ENCODE data around the gene HSP90AA1. TPM values are rescaled to one million over a fixed set of nuclear protein-coding genes. Genes with fewer than 3 reads are reported as not detected.
"Not testable (repeated sequence)": the region's sequence is repeated elsewhere in the genome, so short reads cannot be mapped to it uniquely, and the experiment has no call there.

The HSP90AA1 gene
- total and polyA plus RNA-seq, 5 donors from 2014 or later, result 331 to 653 (median 388) TPM

DNA sequence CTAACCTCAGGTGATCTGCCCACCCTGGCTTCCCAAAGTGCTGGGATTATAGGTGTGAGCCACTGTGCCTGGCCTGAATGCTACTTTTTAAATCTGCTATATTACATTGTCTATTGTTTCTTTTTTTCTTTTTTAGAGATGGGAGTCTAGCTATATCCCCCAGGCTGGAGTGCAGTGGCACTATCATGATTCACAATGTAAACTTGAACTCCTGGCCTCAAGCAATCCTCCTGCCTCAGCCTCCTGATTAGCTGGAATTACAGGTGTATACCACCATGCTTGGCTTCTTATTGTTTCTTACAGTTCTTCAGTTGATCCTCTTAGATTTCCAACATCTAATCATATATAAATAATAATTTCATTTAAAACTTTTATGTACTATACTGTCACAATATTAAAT, 37.6 kb upstream of the HSP90AA1 start:
- Histone ChIP-seq H3K4me1 (ENCODE audit: control insufficient read depth, insufficient read depth, low read length, poor library complexity, severe bottlenecking) (no peaks in the 10 kb centered on the region), H3K27ac (ENCODE audit: insufficient read depth, low read length, poor library complexity, severe bottlenecking) (no peak overlapping the region), H3K27me3 (ENCODE audit: control insufficient read depth, insufficient read depth, low read length) (no peaks in the 10 kb centered on the region), H3K9me3 (ENCODE audit: control insufficient read depth in 2 of 2, low read length in 2 of 2) (no peaks in the 10 kb centered on the region), H3K4me3 (ENCODE audit: low read depth, low read length) (no peak overlapping the region), H3K36me3 (ENCODE audit: control insufficient read depth, insufficient read depth, low read length) (no peaks in the 10 kb centered on the region)
- no peak for ATAC-seq (ENCODE audit: low read depth in 2 of 2)
- Mint-ChIP-seq H3K4me1 (peaks cover 0 to 3% (median 0%) of the 10 kb centered on the region in 4 donors), H3K4me3 (no peak overlapping the region), H3K27ac (no peak overlapping the region), H3K27me3 (no peaks in the 10 kb centered on the region), H3K36me3 (no peaks in the 10 kb centered on the region), H3K9me3 (no peaks in the 10 kb centered on the region)
- no peak for DNase-seq

DNA sequence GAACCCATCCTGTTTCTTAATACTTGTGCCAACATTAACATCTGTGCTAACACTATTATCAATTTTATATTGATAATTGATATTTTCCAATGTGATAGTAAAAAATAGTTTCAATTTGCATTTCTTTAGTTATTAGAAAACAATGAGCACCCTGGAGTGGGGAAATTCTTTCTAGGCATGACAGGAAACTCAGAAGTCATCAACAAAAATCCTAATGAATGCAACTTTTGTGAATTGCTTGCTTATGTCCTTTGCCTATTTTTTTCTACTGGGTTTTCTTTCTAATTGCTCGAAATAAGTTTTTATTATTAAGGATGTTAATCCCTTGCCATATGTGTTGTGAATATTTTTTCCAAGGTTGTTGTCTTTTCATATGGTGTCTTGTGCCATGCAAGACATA, 34.7 kb upstream of the HSP90AA1 start:
- H3K27me3 ChIP-seq (ENCODE audit: control insufficient read depth, insufficient read depth, low read length), result no peaks in the 10 kb centered on the region
- H3K27me3 Mint-ChIP-seq, result no peaks in the 10 kb centered on the region
- no peak overlapping the region for H3K27ac Mint-ChIP-seq
- ATAC-seq (ENCODE audit: low read depth in 2 of 2) (no peak), DNase-seq (no peak)
- H3K27ac ChIP-seq (ENCODE audit: insufficient read depth, low read length, poor library complexity, severe bottlenecking), result no peak overlapping the region
- no peaks in the 10 kb centered on the region for H3K9me3 ChIP-seq (ENCODE audit: control insufficient read depth in 2 of 2, low read length in 2 of 2)
- H3K4me1 ChIP-seq (ENCODE audit: control insufficient read depth, insufficient read depth, low read length, poor library complexity, severe bottlenecking), result no peaks in the 10 kb centered on the region
- peaks cover 0 to 3% (median 0%) of the 10 kb centered on the region in 4 donors for H3K4me1 Mint-ChIP-seq
- no peak overlapping the region for H3K4me3 Mint-ChIP-seq
- H3K9me3 Mint-ChIP-seq, result peaks cover 0 to 2% (median 0%) of the 10 kb centered on the region in 7 donors
- H3K36me3 Mint-ChIP-seq, result peaks cover 4% of the 10 kb centered on the region
- H3K4me3 ChIP-seq (ENCODE audit: low read depth, low read length), result no peak overlapping the region
- H3K36me3 ChIP-seq (ENCODE audit: control insufficient read depth, insufficient read depth, low read length), result no peaks in the 10 kb centered on the region

DNA sequence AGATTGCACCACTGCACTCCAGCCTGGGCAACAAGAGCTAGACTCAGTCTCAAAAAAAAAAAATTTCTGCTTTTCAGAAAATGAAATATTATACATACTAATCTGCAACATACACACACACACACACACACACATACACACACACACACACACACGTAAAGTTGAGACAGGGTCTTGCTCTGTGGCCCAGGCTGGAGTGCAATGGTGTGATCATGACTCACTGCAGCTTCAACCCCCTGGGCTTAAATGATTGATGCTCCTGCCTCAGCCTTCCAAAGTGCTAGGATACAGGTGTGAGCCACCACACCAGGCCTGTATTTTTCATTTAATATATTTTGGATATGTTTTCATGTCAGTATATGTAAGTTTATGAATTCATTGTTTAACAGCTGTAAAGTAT, 34.0 kb upstream of the HSP90AA1 start:
- no peak overlapping the region for H3K27ac ChIP-seq (ENCODE audit: insufficient read depth, low read length, poor library complexity, severe bottlenecking)
- Mint-ChIP-seq H3K4me1 (peaks cover 0 to under 1% (median 0%) of the 10 kb centered on the region in 4 donors), H3K27ac (no peak overlapping the region), H3K36me3 (peaks cover 4% of the 10 kb centered on the region), H3K27me3 (no peaks in the 10 kb centered on the region), H3K4me3 (no peak overlapping the region), H3K9me3 (peaks cover 0 to 2% (median 0%) of the 10 kb centered on the region in 7 donors)
- H3K4me1 ChIP-seq (ENCODE audit: control insufficient read depth, insufficient read depth, low read length, poor library complexity, severe bottlenecking), result no peaks in the 10 kb centered on the region
- H3K4me3 ChIP-seq (ENCODE audit: low read depth, low read length), result no peak overlapping the region
- no peaks in the 10 kb centered on the region for H3K27me3 ChIP-seq (ENCODE audit: control insufficient read depth, insufficient read depth, low read length)
- H3K9me3 ChIP-seq (ENCODE audit: control insufficient read depth in 2 of 2, low read length in 2 of 2), result no peaks in the 10 kb centered on the region
- H3K36me3 ChIP-seq (ENCODE audit: control insufficient read depth, insufficient read depth, low read length), result no peaks in the 10 kb centered on the region
- no peak for DNase-seq
- ATAC-seq (ENCODE audit: low read depth in 2 of 2), result no peak

DNA sequence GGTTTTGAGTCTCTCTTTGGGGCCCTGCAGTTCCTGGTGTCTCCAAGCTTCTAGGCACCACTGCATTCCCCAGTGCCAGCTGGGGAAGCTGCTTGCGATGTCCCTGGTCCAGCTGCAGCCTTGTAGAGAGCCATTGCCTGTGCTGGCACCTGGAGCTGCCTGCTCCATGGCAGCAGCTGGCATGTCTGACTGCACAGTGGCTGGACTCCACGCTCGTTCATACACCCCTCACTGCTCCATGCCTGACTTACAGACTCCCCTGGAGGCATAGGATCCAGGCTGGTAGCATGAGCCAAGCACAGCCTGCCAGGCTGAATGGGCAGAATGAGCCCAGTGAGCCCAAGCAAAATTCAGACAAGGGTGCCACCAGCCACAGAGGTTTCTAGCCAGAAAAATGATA, 31.0 kb upstream of the HSP90AA1 start:
- DNase-seq, result no peak
- no peak for ATAC-seq (ENCODE audit: low read depth in 2 of 2)
- H3K36me3 Mint-ChIP-seq, result peaks cover 4% of the 10 kb centered on the region
- no peaks in the 10 kb centered on the region for H3K27me3 Mint-ChIP-seq
- Histone ChIP-seq H3K4me3 (ENCODE audit: low read depth, low read length) (no peak overlapping the region), H3K9me3 (ENCODE audit: control insufficient read depth in 2 of 2, low read length in 2 of 2) (no peaks in the 10 kb centered on the region), H3K27me3 (ENCODE audit: control insufficient read depth, insufficient read depth, low read length) (no peaks in the 10 kb centered on the region), H3K27ac (ENCODE audit: insufficient read depth, low read length, poor library complexity, severe bottlenecking) (no peak overlapping the region), H3K36me3 (ENCODE audit: control insufficient read depth, insufficient read depth, low read length) (no peaks in the 10 kb centered on the region), H3K4me1 (ENCODE audit: control insufficient read depth, insufficient read depth, low read length, poor library complexity, severe bottlenecking) (no peaks in the 10 kb centered on the region)
- H3K4me1 Mint-ChIP-seq, result no peaks in the 10 kb centered on the region
- H3K4me3 Mint-ChIP-seq, result no peak overlapping the region
- H3K9me3 Mint-ChIP-seq, result peaks cover 0 to 2% (median 0%) of the 10 kb centered on the region in 7 donors
- no peak overlapping the region for H3K27ac Mint-ChIP-seq

DNA sequence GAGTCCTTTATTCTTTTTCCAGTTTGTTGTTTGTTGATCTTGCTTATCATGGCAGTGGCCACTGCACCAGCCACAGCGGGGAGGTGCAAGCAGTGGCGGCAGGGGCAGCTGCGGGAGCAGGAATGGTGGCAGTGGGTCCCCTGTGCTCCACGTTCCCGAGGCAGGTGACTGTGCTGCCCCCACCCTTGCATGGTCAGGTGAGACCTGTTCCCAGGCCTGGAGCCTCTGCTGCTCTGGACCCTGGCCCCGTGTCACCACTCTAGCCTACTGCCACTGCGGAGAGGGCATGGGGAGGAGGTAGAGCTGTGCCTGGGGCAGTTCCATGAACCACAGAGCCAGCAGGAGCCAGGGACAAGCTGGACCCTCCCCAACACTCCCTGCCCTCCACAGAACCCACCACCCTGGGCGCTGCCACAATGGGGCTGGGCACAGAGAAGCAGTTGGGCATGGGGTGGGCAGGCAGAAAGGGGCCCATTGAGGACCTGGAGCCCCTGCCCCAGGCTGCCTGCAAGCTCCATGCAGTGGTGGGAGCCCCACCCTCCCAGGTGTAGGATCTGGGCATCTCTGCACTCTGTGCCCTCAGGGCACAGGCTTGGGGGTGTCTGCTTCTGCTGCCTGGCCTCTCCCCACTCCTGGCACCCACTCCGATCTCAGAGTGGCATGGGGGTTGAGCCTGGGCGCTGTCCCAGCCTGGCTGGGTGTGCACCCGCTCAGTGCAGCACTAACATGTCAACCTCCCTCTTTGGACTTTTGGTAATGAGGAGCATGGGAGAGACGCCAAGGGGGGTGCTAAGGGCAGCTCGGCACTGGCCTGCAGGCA, 29.7 kb upstream of the HSP90AA1 start:
- H3K27ac ChIP-seq (ENCODE audit: insufficient read depth, low read length, poor library complexity, severe bottlenecking), result no peak overlapping the region
- no peak overlapping the region for H3K4me3 ChIP-seq (ENCODE audit: low read depth, low read length)
- no peaks in the 10 kb centered on the region for H3K4me1 ChIP-seq (ENCODE audit: control insufficient read depth, insufficient read depth, low read length, poor library complexity, severe bottlenecking)
- no peak for DNase-seq
- Mint-ChIP-seq H3K27me3 (no peaks in the 10 kb centered on the region), H3K36me3 (peaks cover 4% of the 10 kb centered on the region), H3K4me1 (no peaks in the 10 kb centered on the region), H3K9me3 (peaks cover 0 to 2% (median 0%) of the 10 kb centered on the region in 7 donors), H3K4me3 (no peak overlapping the region), H3K27ac (no peak overlapping the region)
- H3K27me3 ChIP-seq (ENCODE audit: control insufficient read depth, insufficient read depth, low read length), result no peaks in the 10 kb centered on the region
- H3K36me3 ChIP-seq (ENCODE audit: control insufficient read depth, insufficient read depth, low read length), result no peaks in the 10 kb centered on the region
- ATAC-seq (ENCODE audit: low read depth in 2 of 2), result no peak
- no peaks in the 10 kb centered on the region for H3K9me3 ChIP-seq (ENCODE audit: control insufficient read depth in 2 of 2, low read length in 2 of 2)

DNA sequence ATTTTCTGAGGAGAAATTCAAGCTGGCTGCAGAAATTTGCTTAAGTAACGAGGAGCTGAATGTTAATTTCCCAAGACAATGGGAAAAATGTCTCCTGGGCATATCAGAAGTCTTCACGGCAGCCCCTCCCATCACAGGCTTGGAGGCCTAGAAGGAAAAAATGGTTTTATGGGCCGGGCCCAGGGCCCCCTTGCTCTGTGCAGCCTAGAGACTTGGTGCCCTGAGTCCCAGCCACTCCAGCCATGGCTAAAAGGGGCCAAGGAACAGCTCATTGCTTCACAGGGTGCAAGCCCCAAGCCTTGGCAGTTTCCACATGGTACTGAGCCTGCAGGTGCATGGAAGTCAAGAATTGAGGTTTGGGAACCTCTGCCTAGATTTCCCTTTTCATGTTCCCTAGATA, 24.3 kb upstream of the HSP90AA1 start:
- peaks cover 0 to 5% (median 0%) of the 10 kb centered on the region in 7 donors for H3K9me3 Mint-ChIP-seq
- Histone ChIP-seq H3K27me3 (ENCODE audit: control insufficient read depth, insufficient read depth, low read length) (no peaks in the 10 kb centered on the region), H3K4me3 (ENCODE audit: low read depth, low read length) (no peak overlapping the region), H3K9me3 (ENCODE audit: control insufficient read depth in 2 of 2, low read length in 2 of 2) (peaks cover 0 to 4% of the 10 kb centered on the region in 2 experiments), H3K36me3 (ENCODE audit: control insufficient read depth, insufficient read depth, low read length) (no peaks in the 10 kb centered on the region), H3K4me1 (ENCODE audit: control insufficient read depth, insufficient read depth, low read length, poor library complexity, severe bottlenecking) (no peaks in the 10 kb centered on the region), H3K27ac (ENCODE audit: insufficient read depth, low read length, poor library complexity, severe bottlenecking) (no peak overlapping the region)
- H3K27ac Mint-ChIP-seq, result no peak overlapping the region
- no peaks in the 10 kb centered on the region for H3K36me3 Mint-ChIP-seq
- H3K4me1 Mint-ChIP-seq, result no peaks in the 10 kb centered on the region
- no peak for ATAC-seq (ENCODE audit: low read depth in 2 of 2)
- H3K27me3 Mint-ChIP-seq, result peaks cover 4% of the 10 kb centered on the region
- no peak overlapping the region for H3K4me3 Mint-ChIP-seq
- no peak for DNase-seq

DNA sequence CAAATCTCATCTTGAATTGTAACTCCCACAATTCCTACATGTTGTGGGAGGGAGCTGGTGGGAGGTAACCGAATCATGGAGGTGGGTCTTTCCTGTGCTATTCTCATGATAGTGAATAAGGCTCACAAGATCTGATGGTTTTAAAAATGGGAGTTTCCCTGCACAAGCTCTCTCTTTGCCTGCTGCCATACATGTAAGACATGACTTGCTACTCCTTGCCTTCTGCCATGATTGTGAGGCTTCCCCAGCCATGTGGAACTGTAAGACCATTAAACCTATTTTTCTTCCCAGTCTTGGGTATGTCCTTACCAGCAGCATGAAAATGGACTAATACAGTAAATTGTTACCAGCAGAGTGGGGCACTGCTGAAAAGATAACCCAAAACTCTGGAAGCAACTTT, 22.5 kb upstream of the HSP90AA1 start:
- H3K4me1 Mint-ChIP-seq; H3K27me3 ChIP-seq (ENCODE audit: control insufficient read depth, insufficient read depth, low read length); H3K9me3 Mint-ChIP-seq; ATAC-seq (ENCODE audit: low read depth in 2 of 2); H3K27ac Mint-ChIP-seq; DNase-seq; H3K4me1 ChIP-seq (ENCODE audit: control insufficient read depth, insufficient read depth, low read length, poor library complexity, severe bottlenecking); H3K36me3 Mint-ChIP-seq; H3K4me3 Mint-ChIP-seq; H3K27ac ChIP-seq (ENCODE audit: insufficient read depth, low read length, poor library complexity, severe bottlenecking); H3K4me3 ChIP-seq (ENCODE audit: low read depth, low read length); H3K9me3 ChIP-seq (ENCODE audit: control insufficient read depth in 2 of 2, low read length in 2 of 2); H3K27me3 Mint-ChIP-seq; H3K36me3 ChIP-seq (ENCODE audit: control insufficient read depth, insufficient read depth, low read length): not testable (repeated sequence)

DNA sequence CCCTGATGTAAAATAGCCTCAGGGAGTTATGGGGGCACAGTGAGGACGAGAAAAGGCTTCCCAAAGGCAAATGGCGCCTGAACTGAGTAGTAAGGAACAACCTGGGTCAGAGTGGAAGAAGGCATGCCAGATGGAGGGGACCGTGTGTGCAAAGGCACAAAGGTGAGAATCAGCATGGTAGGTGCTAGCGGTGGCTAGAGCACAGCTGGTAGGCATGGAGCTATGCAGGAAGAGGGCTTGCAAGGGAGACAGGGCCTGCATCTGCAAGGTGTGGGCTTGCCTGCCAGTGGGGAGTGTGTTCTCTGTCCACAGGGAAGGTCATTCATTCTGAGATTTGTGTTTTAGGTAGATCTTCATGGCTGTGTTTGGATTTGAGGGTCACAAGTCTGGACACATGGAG, 18.5 kb upstream of the HSP90AA1 start:
- Mint-ChIP-seq H3K9me3 (peaks cover 0 to 5% (median 0%) of the 10 kb centered on the region in 7 donors), H3K36me3 (no peaks in the 10 kb centered on the region), H3K4me3 (no peak overlapping the region), H3K27me3 (peaks cover 4% of the 10 kb centered on the region), H3K27ac (no peak overlapping the region), H3K4me1 (no peaks in the 10 kb centered on the region)
- Histone ChIP-seq H3K36me3 (ENCODE audit: control insufficient read depth, insufficient read depth, low read length) (no peaks in the 10 kb centered on the region), H3K4me1 (ENCODE audit: control insufficient read depth, insufficient read depth, low read length, poor library complexity, severe bottlenecking) (no peaks in the 10 kb centered on the region), H3K27me3 (ENCODE audit: control insufficient read depth, insufficient read depth, low read length) (no peaks in the 10 kb centered on the region), H3K9me3 (ENCODE audit: control insufficient read depth in 2 of 2, low read length in 2 of 2) (no peaks in the 10 kb centered on the region), H3K4me3 (ENCODE audit: low read depth, low read length) (no peak overlapping the region), H3K27ac (ENCODE audit: insufficient read depth, low read length, poor library complexity, severe bottlenecking) (no peak overlapping the region)
- no peak for DNase-seq
- ATAC-seq (ENCODE audit: low read depth in 2 of 2), result no peak
